OCI-LY1 (cell line): ENCODE measurements around the gene CHD5.

Experiments
- CTCF ChIP-seq: fragments of 200-600 bp; sonication (generic), shearing (Covaris generic); IDR thresholded peaks from 2 replicates; pipeline ENCODE4 v1.5.1; 2017; ENCODE audit warnings: mild to moderate bottlenecking, antibody characterized with exemption, low read length, moderate library complexity, mixed read lengths
- EZH2 ChIP-seq: fragments of 200-600 bp; sonication (generic), shearing (Covaris generic); IDR thresholded peaks from 2 replicates; pipeline ENCODE4 v1.8.0; 2017; ENCODE audit warnings: borderline replicate concordance, mixed run types, mild to moderate bottlenecking, antibody characterized with exemption, low read length, moderate library complexity, mixed read lengths

- TF ChIP-seq CTCF (no peak), EZH2 (no peak)
Observed at GRCh38 chr1:6133146-6133895, 46.8 kb downstream of the CHD5 start.
